HuH-7.5 (cell line): Measurements from ENCODE around the gene RAP1GAP2.
"Not testable (repeated sequence)": the region's sequence is repeated elsewhere in the genome, so short reads cannot be mapped to it uniquely, and the experiment has no call there.

Experiments used
- DNase-seq: peaks from one replicate; pipeline ENCODE4 v3.0.0; 2011; ENCODE audit warnings: low spot score

RAP1GAP2 gene

GRCh38 chr17:2996810-2997670, 200.8 kb downstream of the RAP1GAP2 start:
- no peak for DNase-seq

DNA sequence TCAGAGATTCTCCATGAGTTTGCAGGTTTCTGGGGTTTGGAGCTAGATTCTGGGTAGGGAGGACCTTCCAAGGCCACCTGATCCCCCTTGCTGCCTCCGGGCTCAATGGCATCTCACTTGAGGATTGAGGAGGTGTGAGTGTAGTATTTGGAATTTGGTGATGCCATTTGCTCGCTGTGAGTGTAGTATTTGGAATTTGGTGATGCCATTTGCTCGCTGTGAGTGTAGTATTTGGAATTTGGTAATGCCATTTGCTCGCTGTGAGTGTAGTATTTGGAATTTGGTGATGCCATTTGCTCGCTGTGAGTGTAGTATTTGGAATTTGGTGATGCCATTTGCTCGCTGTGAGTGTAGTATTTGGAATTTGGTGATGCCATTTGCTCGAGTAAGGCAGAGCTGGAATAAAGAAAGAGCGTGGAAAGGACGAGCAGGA, 202.2 kb downstream of the RAP1GAP2 start:
- DNase-seq, result not testable (repeated sequence)

- no peak for DNase-seq
Observed at GRCh38 chr17:3002538-3003295, 206.5 kb downstream of the RAP1GAP2 start.

- no peak for DNase-seq
Observed at GRCh38 chr17:3003296-3004149, 207.3 kb downstream of the RAP1GAP2 start.

GRCh38 chr17:3004150-3004801, 208.0 kb downstream of the RAP1GAP2 start:
- peak; percentile 45 for DNase-seq

GRCh38 chr17:3004925-3005324, 208.7 kb downstream of the RAP1GAP2 start:
- no peak for DNase-seq

DNA sequence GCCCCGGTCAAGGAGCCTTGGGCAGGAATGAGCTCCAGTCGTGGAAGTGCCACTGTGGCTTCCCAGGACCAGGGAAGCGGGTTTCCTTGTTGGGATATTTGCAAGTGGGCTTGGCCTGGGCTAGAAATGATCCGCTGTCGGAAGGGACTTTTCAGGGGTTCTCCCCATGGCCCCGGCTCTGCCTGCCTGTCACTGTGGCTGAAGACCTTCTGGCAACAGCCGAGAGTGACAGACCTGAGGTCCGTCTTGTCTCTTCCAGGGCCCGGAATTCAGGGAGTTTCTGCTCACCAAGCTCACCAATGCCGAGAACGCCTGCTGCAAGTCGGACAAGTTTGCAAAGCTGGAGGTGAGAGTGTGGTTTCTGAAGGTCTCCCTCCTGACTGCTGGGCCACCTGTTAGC, 209.5 kb downstream of the RAP1GAP2 start:
- DNase-seq, result no peak

DNA sequence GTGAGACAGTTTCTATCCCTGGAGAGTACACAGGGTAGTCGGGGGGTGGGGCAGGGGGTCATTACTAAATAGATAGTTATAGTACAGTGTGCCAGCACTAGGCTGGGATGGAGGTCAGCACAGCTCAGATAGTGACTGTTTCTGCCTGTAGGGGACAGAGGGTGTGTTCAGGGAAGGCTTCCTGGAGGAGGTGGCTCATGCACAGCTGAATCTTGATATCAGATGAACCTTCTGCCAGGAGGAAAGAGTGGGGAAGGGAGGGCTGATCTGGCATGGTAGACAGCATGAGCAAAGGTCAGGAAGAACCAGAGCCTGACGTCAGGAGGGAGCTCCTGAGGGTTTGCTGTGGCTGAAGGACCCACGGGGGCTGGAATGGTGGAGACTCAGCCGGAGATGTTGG, 210.6 kb downstream of the RAP1GAP2 start:
- no peak for DNase-seq

DNA sequence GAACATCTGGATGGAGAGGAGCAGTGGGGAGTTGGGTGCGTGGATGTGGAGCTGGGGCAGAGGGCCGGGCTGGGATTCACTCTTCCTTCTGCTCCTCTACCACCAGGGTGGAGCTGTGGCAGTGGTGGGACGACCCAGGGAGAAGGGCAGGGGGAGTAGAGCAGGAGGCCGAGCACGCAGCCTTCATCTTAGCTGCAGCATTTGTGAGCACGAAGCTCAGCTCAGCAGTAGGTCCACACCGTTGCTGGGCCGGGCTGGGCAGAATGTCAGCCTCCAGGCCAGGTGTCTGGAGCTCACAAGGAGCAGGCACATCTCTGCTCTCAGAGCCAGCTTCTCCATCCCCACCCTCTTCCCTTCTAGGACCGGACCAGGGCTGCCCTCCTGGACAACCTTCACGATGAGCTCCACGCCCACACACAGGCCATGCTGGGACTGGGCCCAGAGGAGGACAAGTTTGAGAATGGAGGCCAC, 211.4 kb downstream of the RAP1GAP2 start:
- DNase-seq, result no peak

DNA sequence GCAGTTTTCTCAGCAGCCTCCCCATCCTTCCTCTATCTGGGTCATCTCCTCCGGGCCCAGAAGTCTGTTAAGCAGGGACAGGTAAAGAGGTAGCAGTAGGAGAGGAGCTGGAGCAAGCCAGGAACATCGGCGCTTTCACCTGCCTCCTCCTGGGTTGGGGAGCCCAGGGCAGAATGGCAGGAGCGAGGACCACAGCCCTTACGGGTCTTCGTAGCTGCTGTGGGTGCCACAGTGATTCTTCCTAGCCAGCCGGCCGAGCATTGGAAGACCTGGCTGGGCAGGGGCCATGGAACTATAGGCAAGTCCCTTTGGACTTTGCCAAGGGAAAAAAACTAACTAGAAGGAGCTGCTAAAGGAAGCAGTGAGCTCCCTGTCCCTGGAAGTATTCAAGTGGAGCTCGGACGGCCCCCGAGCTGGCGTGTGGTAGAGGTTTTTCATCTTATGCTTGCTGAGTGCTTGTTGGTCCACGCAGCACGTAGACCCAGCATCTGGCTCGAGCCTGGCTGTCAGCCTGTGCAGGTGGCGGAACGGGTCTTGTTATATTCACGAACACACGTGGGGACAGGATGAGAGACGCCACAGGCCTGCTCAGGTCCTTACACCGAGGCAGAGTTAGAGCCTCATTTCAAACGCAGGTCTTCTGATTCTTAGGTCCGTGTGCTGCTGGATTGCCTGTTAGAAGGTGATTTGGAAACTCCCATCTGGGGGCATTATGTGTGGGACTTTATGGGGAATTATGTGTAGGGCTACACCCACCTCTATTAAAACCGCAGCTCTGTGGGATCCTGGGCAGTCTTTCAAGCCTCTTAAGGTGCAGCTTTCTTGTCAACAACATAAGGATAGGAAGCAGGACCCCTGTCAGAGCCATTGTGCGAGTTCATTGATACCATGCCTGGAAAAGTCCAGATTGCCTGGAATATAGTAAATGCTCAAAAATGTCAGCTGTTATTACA, 212.4 kb downstream of the RAP1GAP2 start:
- no peak for DNase-seq

GRCh38 chr17:3009411-3009920, 213.2 kb downstream of the RAP1GAP2 start:
- DNase-seq, result no peak

DNA sequence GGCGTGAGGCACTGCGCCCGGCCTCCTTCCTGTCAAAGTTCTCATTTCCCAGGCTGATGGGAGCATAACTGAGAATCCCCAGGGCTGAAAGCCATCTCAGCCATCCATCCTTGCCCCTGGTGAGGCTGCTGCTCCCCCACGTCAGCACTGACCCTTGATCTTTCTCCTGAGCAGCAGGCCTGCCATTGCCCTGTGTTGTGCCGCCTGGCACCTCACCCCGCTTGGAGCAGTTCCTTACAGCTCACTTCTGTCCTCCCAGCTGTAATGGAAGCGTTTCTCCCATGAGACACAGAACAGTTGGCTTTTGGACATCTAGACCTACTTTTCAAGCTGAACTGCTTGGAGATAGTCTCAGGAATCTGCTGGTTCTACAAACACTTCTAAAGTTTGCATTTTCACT, 215.7 kb downstream of the RAP1GAP2 start:
- no peak for DNase-seq

DNA sequence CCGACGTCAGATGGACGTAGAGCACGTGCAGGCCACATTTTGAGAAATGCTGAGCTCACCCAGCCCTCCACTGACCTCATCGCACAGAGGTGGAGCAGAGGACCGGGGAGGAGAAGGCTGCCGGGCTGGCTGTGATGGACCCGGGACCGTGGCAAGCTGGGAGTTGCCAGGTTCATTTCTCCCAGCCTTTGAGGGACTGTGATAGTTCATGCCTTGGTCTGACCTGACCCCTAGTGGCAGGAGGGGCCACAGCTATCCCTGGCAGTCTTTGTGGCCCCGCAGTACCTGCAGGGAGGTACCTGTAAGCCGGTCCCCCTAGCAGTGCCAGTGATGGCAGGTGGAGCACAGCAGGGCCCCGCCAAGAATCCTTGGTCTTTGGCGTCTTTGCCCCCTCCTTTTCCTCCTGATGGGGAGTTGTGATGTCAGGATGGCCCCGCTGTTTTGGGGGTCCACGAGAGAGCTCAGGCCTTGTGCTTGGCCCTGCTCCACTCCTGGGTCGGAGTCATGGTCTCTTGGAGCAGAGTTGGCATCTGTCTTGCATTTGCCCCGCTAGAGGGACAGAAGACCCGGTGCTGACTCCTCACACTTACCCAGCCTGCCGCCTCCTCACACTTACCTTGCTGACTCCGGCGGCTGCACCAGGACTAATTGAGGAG, 216.8 kb downstream of the RAP1GAP2 start:
- peak; percentile 74 for DNase-seq

- DNase-seq, result no peak
Observed at GRCh38 chr17:3015890-3016289, 219.7 kb downstream of the RAP1GAP2 start.

DNA sequence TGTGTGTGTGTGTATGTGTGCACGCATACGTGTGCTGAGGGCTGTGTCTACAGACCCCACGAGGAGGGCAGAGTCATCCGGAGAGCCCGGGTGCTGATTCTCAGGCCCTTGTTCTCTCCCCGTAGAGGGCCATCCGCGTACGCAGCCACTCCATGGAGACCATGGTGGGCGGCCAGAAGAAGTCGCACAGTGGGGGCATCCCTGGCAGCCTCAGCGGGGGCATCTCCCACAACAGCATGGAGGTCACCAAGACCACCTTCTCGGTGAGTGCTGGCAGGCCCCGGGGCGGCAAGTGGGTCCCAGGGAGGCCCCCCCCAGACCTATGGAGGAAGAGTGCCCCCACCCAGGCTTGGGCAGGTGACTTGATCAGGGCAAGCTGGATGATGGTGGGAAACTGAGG, 221.7 kb downstream of the RAP1GAP2 start:
- DNase-seq, result no peak

GRCh38 chr17:3019761-3020160, 223.5 kb downstream of the RAP1GAP2 start:
- DNase-seq, result no peak

DNA sequence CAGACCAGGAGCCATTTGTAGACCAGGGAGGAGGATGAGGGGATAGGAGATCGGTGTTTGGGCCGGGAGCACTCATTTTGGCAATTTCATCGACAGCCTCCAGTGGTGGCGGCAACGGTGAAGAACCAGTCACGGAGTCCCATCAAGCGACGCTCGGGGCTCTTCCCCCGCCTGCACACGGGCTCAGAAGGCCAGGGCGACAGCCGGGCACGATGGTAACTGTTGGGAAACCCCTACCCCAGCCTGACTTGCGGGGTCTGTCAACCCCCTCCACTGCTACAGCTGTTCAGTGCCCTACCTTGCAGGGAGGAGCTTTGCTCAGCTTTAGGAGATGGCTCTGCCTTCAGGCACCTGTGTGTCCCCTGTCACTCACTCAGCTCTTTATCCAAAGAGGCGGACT, 224.1 kb downstream of the RAP1GAP2 start:
- no peak for DNase-seq

- no peak for DNase-seq
Observed at GRCh38 chr17:3022197-3022596, 226.0 kb downstream of the RAP1GAP2 start.

DNA sequence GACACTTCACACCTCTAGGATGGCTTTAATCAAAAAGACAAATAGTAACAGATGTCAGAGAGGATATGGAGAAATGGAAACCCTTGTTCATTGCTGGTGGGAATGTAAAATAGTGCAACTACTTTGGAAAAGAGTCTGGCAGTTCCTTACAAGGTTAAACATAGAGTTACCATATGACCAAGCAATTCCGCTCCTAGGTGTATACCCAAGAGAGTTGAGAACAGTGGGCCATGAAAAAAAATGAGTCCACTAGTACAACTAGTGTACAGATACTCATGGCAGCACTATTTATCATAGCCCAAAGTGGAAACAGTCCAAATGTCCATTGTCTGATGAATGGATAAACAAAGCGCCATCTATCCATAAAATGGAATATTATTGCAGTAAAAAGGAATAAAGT, 228.1 kb downstream of the RAP1GAP2 start:
- no peak for DNase-seq
